ENCODE results near the gene AK8. TPM values are rescaled to one million over a fixed set of nuclear protein-coding genes. Genes with fewer than 3 reads are reported as not detected.

AK8 gene
- total and polyA plus RNA-seq, 9 of the 15 experiments (the other 6 are each of a cell fraction or from before 2014, with no cell fraction given), result 0.06 to 0.37 TPM; not detected in 7

DNA sequence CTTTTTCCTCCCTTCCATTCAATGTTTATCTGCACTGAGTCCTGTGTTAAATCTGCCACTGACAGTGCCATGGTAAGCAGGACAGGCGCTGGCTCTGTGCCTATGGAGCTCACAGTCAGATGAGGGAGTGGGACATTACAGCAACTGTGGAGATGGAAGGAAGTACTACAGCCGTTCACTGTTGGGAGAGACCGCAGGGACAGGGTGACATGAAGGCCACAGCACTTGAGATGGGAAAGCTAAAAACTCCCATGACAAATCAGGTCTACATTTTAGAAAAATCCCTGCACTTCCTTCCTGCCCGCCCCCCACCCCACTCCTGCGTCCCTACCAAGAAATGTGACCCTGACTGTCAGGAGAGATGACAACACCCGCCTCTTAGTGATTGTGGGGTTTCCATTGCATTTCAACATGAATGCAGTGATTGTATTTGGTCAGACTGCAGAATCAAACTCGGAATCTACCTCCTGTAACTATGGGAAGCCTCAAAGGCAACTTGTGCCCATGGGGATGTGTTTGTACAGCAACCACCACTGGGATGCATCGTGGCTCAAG lies 151.4 kb downstream of the AK8 start:
- Histone ChIP-seq H3K79me2 (ENCODE audit: control insufficient read depth, insufficient read depth, low read length) (no peaks in the 10 kb centered on the region), H3K9ac (ENCODE audit: insufficient read depth in 1 of 2, low read depth in 2 of 2, low read length in 2 of 2) (no peak overlapping the region), H3K4me3 (no peak overlapping the region), H3K4me2 (ENCODE audit: insufficient read depth, low read length) (no peak overlapping the region), H3K27me3 (ENCODE audit: control insufficient read depth in 2 of 2, insufficient read depth in 2 of 2, low read length in 2 of 2) (peaks cover 42 to 87% of the 10 kb centered on the region in 2 experiments), H3K9me3 (replicated peaks; ENCODE audit: control insufficient read depth, insufficient read depth, low read depth, low read length) (no peaks in the 10 kb centered on the region), H3K36me3 (ENCODE audit: control insufficient read depth, insufficient read depth, low read length) (no peaks in the 10 kb centered on the region), H3K27ac (ENCODE audit: extremely low read depth, low read depth, low read length) (no peak overlapping the region), H4K20me1 (replicated peaks; ENCODE audit: control insufficient read depth, insufficient read depth, low read length) (0 out of 2 replicates have a peak, but pooled peaks cover 3% of the 10 kb centered on the region), H3K4me1 (replicated peaks in 1 of 2; ENCODE audit: control insufficient read depth in 2 of 2, insufficient read depth in 2 of 2, low read length in 2 of 2) (peaks cover 0 to 5% of the 10 kb centered on the region in 2 experiments; a peak in 1 of 5 replicates), H2AFZ (ENCODE audit: low read depth, low read length) (no peak overlapping the region), H3K9me1 (ENCODE audit: control insufficient read depth, insufficient read depth, low read length) (peaks cover 5% of the 10 kb centered on the region)
- intact Hi-C loops (cut with micrococcal nuclease) (no loop called here), in situ Hi-C loops (cut with MboI) (no loop called here)
- under 1% methylated on average over 6 of the region's 8 CpGs for WGBS (ENCODE audit: insufficient coverage, low coverage, missing lambda C conversion rate)
- ATAC-seq (no peak), DNase-seq (ENCODE audit: extremely low read depth in 1 of 4, low spot score in 3 of 4) (no peak), FAIRE-seq (no peak)
- ChIA-PET CTCF (ENCODE audit: low intra/inter-chr PET ratio) (no interaction called here), POLR2A (no interaction called here)
- no peak for TF ChIP-seq HNRNPH1 (optimal IDR thresholded peaks at IDR 0.05; ENCODE audit: low read depth, low read length)
- TF ChIP-seq ZKSCAN1 (IDR thresholded peaks at IDR 0.05; ENCODE audit: low read depth, low read length), result no peak
- BruUV-seq (replicated peaks), result no TSS peak

DNA sequence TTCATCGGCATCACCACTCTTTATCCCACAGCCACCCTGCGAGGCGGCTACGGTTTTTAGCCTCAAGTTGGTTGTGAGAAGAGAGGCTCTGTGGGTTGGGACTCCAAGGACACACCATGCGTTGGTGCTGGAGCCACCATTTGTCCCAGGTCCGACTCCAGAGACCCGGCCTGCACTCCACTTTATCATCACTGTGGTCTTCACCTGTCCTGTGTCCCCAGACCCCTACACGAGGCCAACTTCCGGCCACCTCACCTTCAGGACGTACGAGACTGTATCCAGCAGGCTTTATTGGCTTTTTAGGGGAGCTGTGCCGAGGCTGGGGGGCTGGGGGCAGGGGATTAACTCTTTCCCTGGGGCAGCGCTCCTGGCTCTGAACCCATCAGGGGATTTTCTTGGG lies 152.8 kb downstream of the AK8 start:
- Histone ChIP-seq H3K9me1 (ENCODE audit: control insufficient read depth, insufficient read depth, low read length) (peaks cover 5% of the 10 kb centered on the region), H2AFZ (ENCODE audit: low read depth, low read length) (no peak overlapping the region), H3K27ac (ENCODE audit: extremely low read depth, low read depth, low read length) (no peak overlapping the region), H3K79me2 (ENCODE audit: control insufficient read depth, insufficient read depth, low read length) (no peaks in the 10 kb centered on the region), H3K4me1 (replicated peaks in 1 of 2; ENCODE audit: control insufficient read depth in 2 of 2, insufficient read depth in 2 of 2, low read length in 2 of 2) (peaks cover 0 to 5% of the 10 kb centered on the region in 2 experiments; a peak in 1 of 5 replicates), H3K27me3 (ENCODE audit: control insufficient read depth in 2 of 2, insufficient read depth in 2 of 2, low read length in 2 of 2) (peaks cover 45 to 84% of the 10 kb centered on the region in 2 experiments), H3K9ac (ENCODE audit: insufficient read depth in 1 of 2, low read depth in 2 of 2, low read length in 2 of 2) (no peak overlapping the region), H4K20me1 (replicated peaks; ENCODE audit: control insufficient read depth, insufficient read depth, low read length) (0 out of 2 replicates have a peak, but pooled peaks cover 3% of the 10 kb centered on the region), H3K36me3 (ENCODE audit: control insufficient read depth, insufficient read depth, low read length) (no peaks in the 10 kb centered on the region), H3K9me3 (replicated peaks; ENCODE audit: control insufficient read depth, insufficient read depth, low read depth, low read length) (no peaks in the 10 kb centered on the region), H3K4me3 (no peak overlapping the region), H3K4me2 (ENCODE audit: insufficient read depth, low read length) (no peak overlapping the region)
- POLR2A ChIA-PET, result interaction anchor here (1.2 kb wide), 1 partner anchor 9 kb away, joined by 3 read pairs; no protein-coding TSS in a partner anchor
- CTCF ChIA-PET (ENCODE audit: low intra/inter-chr PET ratio), result no interaction called here
- ATAC-seq, result no peak
- 3% methylated on average over 12 of the region's 13 CpGs for WGBS (ENCODE audit: insufficient coverage, low coverage, missing lambda C conversion rate)
- DNase-seq (ENCODE audit: extremely low read depth in 1 of 4, low spot score in 3 of 4), result no peak
- FAIRE-seq, result no peak
- no TSS peak for BruUV-seq (replicated peaks)
- intact Hi-C loops (cut with micrococcal nuclease), result no loop called here
- in situ Hi-C loops (cut with MboI), result no loop called here
- TF ChIP-seq POLR3A (IDR thresholded peaks at IDR 0.05; ENCODE audit: borderline replicate concordance, extremely low read depth, insufficient read depth, insufficient read length) (no peak), DDX20 (tag; IDR thresholded peaks at IDR 0.05; ENCODE audit: low read depth) (no peak), E2F3 (CRISPR knock-in tag; IDR thresholded peaks at IDR 0.05) (no peak), ATF3 (IDR thresholded peaks at IDR 0.05) (no peak), ATF3 (CRISPR knock-in tag; conservative IDR thresholded peaks at IDR 0.05) (no peak), GABPA (tag; conservative IDR thresholded peaks at IDR 0.05; ENCODE audit: low read depth) (no peak), ASH1L (IDR thresholded peaks at IDR 0.05; ENCODE audit: borderline replicate concordance, low read depth, partially characterized antibody) (no peak), HNRNPUL1 (IDR thresholded peaks at IDR 0.05; ENCODE audit: low read length) (no peak), PRMT5 (CRISPR knock-in tag; IDR thresholded peaks at IDR 0.05) (no peak), GTF2E2 (tag; IDR thresholded peaks at IDR 0.05) (no peak), XRCC3 (IDR thresholded peaks at IDR 0.05) (no peak)

Measured in K562 (cell line).